Activated CD8-positive, alpha-beta memory T cell treated with anti-CD3 and anti-CD28 coated beads for 1 hour (primary cell): Measurements from ENCODE around the gene FAM222A.

ENCODE experiments used
- DNase-seq, 2 donors: peaks; one replicate each; pipeline ENCODE4 v3.0.0-alpha.2; 2020; ENCODE audit warnings: low read depth in 1 of 2; ENCODE audit errors: extremely low read depth in 1 of 2

The FAM222A gene

DNA sequence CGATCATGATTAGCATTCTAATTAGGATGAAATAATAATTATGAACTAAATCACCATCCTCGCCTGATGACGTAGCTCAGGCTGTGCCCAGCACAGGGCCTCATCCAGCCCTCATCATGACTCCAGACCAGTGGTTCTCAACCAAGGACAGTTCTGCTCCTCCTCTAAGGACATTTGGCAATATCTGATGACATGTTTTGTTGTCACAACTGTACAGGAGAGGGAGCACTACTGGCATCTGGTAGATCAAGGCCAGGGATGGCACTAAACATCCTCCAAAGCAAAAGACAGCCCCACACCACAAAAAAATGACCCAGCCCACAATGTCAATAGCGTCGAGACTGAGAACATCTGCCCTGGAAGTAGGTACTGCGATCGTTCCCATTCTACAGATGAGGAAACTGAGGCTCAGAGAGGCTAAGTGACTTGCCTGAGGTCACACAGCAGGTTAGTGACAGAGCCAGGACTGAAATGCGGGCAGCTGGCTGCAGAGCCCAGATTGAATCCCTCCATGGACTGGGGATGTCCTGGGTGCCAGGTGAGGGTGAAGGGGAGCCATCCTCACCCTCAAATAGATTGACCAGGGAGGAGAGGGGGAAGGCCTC, 104.1 kb downstream of the FAM222A start:
- DNase-seq = no peak

DNA sequence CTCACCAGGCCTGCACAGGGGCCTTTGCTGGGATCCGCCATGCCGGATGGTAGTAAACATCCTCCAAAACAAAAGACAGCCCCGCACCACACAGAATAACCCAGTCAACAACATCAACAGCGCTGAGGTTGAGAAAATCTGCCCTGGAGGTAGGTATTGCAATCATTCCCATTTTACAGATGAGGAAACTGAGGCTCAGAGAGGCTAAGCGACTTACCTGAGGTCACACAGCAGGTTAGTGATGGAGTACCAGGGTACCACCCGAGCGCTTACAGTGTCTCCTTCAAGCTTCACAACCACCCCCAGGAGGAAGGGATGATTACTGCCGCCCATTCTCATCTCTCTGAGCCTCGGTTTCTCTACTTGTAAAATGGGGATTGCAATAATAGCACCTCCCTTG, 104.6 kb downstream of the FAM222A start:
- DNase-seq = no peak

DNA sequence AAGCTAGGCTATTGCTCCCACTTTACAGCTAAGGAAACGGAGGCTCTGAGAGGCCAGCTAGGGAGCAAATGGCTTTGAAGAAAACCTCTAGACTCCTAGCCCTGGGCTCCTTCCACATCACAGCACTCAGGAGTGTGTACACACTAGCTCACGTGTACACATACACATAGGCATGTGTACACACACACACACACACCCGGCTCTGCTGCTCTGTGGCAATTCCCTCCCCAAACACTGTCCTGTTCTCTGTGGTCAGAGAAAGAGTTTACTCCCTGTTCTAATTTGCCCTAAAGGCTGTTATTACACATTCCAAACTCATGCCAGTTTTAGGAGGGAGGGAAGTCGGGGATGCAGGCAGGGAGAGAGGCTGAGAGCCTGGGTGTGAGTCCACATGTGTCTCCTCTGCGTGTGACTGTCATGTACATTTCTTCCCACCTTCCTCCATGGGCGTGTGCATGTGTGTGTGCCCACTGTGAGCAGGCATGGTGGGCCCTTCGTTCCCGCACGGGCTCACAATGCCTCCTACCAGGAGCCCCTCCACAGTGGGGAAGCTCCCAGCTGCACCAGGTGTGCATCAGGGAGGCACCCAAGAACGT, 105.4 kb downstream of the FAM222A start:
- no peak for DNase-seq
